Neuronal stem cell (in vitro differentiated cells): ENCODE data around the gene SPDYE5. TPM values are rescaled to one million over a fixed set of nuclear protein-coding genes. Genes with fewer than 3 reads are reported as not detected.

Source experiments
- small RNA-seq: library from polyadenylated mRNA; stranded (forward); fragments of <200 nt; extraction: miRNeasy Mini kit (QIAGEN cat#:217004); gene quantifications from one replicate; pipeline ENCODE3, GENCODE V24; 2013; ENCODE audit not compliant: insufficient read depth

SPDYE5 gene

Small RNA genes lying within 50 kb of the gene (small RNA-seq; reads per million reads assigned to genes)
- gene AC211429.1: not detected
- gene RF00019: not detected
